Liver (tissue), 9 donors: Measurements from ENCODE around the gene P2RY12. TPM values are rescaled to one million over a fixed set of nuclear protein-coding genes. Genes with fewer than 3 reads are reported as not detected.

ENCODE experiments used
- DNase-seq: peaks from one replicate; pipeline ENCODE4 v3.0.0-alpha.2; 2017; ENCODE audit warnings: low spot score
- H3K27ac ChIP-seq, 2 donors: one replicate each; pipeline ENCODE4 v1.7.0; 2013; ENCODE audit warnings: inconsistent platforms in 2 of 2, low read length in 2 of 2, control low read depth in 1 of 2, low read depth in 1 of 2, mild to moderate bottlenecking in 1 of 2
- H3K27me3 ChIP-seq, 4 donors: one replicate each; pipeline versions ENCODE4 v1.6.1 to v1.7.0; 2013; ENCODE audit warnings: low read length in 3 of 4, inconsistent platforms in 1 of 4, mild to moderate bottlenecking in 1 of 4, moderate library complexity in 1 of 4; ENCODE audit not compliant: control insufficient read depth in 4 of 4, insufficient read depth in 4 of 4
- H3K36me3 ChIP-seq, 4 donors: one replicate each; pipeline versions ENCODE4 v1.6.1 to v1.7.0; 2013; ENCODE audit warnings: low read length in 3 of 4, mild to moderate bottlenecking in 3 of 4, low read depth in 1 of 4, moderate library complexity in 1 of 4; ENCODE audit not compliant: control insufficient read depth in 4 of 4, insufficient read depth in 3 of 4
- H3K4me1 ChIP-seq, 4 donors: one replicate each; pipeline versions ENCODE4 v1.6.1 to v1.7.0; 2013; ENCODE audit warnings: low read length in 3 of 4, mild to moderate bottlenecking in 3 of 4, moderate library complexity in 1 of 4; ENCODE audit not compliant: control insufficient read depth in 4 of 4, insufficient read depth in 4 of 4
- H3K4me3 ChIP-seq, 3 donors: one replicate each; pipeline versions ENCODE4 v1.6.1 to v1.7.0; 2013; ENCODE audit warnings: low read length in 3 of 3, control low read depth in 1 of 3, low read depth in 1 of 3, mild to moderate bottlenecking in 1 of 3
- H3K9ac ChIP-seq, 2 donors: one replicate each; pipeline ENCODE4 v1.7.0; 2013; ENCODE audit warnings: low read length in 2 of 2, mild to moderate bottlenecking in 2 of 2, moderate library complexity in 2 of 2, control low read depth in 1 of 2, low read depth in 1 of 2
- H3K9me3 ChIP-seq, 4 donors: one replicate each; pipeline versions ENCODE4 v1.6.1 to v1.7.0; 2013; ENCODE audit warnings: low read length in 3 of 4; ENCODE audit not compliant: control insufficient read depth in 4 of 4
- ATF3 ChIP-seq: IDR thresholded peaks from 2 replicates; pipeline ENCODE4 v1.6.1; 2016; ENCODE audit warnings: antibody characterized with exemption
- CTCF ChIP-seq: fragments of 150-350 bp; IDR thresholded peaks from 2 replicates; pipeline ENCODE4 v1.5.1; 2017; ENCODE audit warnings: improper control_type of control experiment, low read depth, low read length; ENCODE audit not compliant: missing input control
- EGR1 ChIP-seq, 2 donors: IDR thresholded peaks; 2 replicates each; pipeline ENCODE4 v1.6.1; 2016 to 2018; ENCODE audit warnings: antibody characterized with exemption in 2 of 2, low read depth in 2 of 2
- FOXA2 ChIP-seq: IDR thresholded peaks from 2 replicates; pipeline ENCODE4 v1.6.1; 2016; ENCODE audit warnings: antibody characterized with exemption
- GABPA ChIP-seq, 2 donors: IDR thresholded peaks in 1 of 2; conservative IDR thresholded peaks in 1 of 2; 2 replicates each; pipeline ENCODE4 v1.6.1; 2016; ENCODE audit warnings: antibody characterized with exemption in 2 of 2, mild to moderate bottlenecking in 1 of 2, moderate library complexity in 1 of 2
- MAX ChIP-seq: IDR thresholded peaks from 2 replicates; pipeline ENCODE4 v1.6.1; 2016; ENCODE audit warnings: antibody characterized with exemption
- NR2F2 ChIP-seq: IDR thresholded peaks from 2 replicates; pipeline ENCODE4 v1.6.1; 2016; ENCODE audit warnings: antibody characterized with exemption
- RAD21 ChIP-seq, 2 donors: IDR thresholded peaks; 2 replicates each; pipeline ENCODE4 v1.6.1; 2016; ENCODE audit warnings: antibody characterized with exemption in 2 of 2, mild to moderate bottlenecking in 2 of 2
- REST ChIP-seq: IDR thresholded peaks from 2 replicates; pipeline ENCODE4 v1.6.1; 2016; ENCODE audit warnings: antibody characterized with exemption, mild to moderate bottlenecking
- RXRA ChIP-seq, 2 donors: IDR thresholded peaks; 2 replicates each; pipeline ENCODE4 v1.6.1; 2017 to 2018; ENCODE audit warnings: antibody characterized with exemption in 2 of 2, mild to moderate bottlenecking in 1 of 2
- SP1 ChIP-seq: IDR thresholded peaks from 2 replicates; pipeline ENCODE4 v1.6.1; 2018; ENCODE audit warnings: antibody characterized with exemption, mild to moderate bottlenecking
- ZBTB33 ChIP-seq: IDR thresholded peaks from 2 replicates; pipeline ENCODE4 v1.6.1; 2016; ENCODE audit warnings: antibody characterized with exemption
- WGBS: extraction: QIAGEN DNeasy Blood & Tissue Kit; methylation state at CpG from one replicate; pipeline ENCODE4 v1.1.7; 2013; 5-methylcytosine and 5-hydroxymethylcytosine counted together
- polyA plus RNA-seq, 2 donors: library from polyadenylated mRNA; stranded (reverse) in 1 of 2; unstranded in 1 of 2; fragments of 200-250 nt in 1 of 2; fragments of >200 nt in 1 of 2; fragmentation: Nextera tagmentation in 1 of 2; extraction: Ambion mirVana in 1 of 2; gene quantifications; one replicate each; pipeline versions ENCODE4 v1.2.1 to v1.2.3, GENCODE V29; 2013 to 2015
- total RNA-seq, 2 donors: library from RNA; depleted of rRNA; stranded (reverse); fragments of >200 nt; gene quantifications; one replicate each; pipeline ENCODE4 v1.2.3, GENCODE V29; 2014
- donor health status: healthy.
- donor health status: healthy.
- donor health status: healthy.
- donor health status: healthy.
- donor health status: healthy.

The P2RY12 gene
- total and polyA plus RNA-seq, 4 donors, result 0.43 to 2.8 (median 1.6) TPM

GRCh38 chr3:151327571-151328198 is 56.9 kb downstream of the P2RY12 start:
- peak overlapping the region in 1 of 3 donors; percentile 4 for H3K4me3 ChIP-seq
- H3K4me1 ChIP-seq, result no peaks in the 10 kb centered on the region
- H3K27ac ChIP-seq, result peak overlapping the region in 1 of 2 donors; percentile 13
- 9% methylated on average over 3 of the region's 3 CpGs for WGBS
- no peaks in the 10 kb centered on the region for H3K9me3 ChIP-seq
- no peaks in the 10 kb centered on the region for H3K27me3 ChIP-seq
- DNase-seq, result no peak
- TF ChIP-seq RAD21 (IDR thresholded peaks at IDR 0.05), result peak; percentile 49 to 52
- no peak for TF ChIP-seq RXRA (IDR thresholded peaks at IDR 0.05)
- no peak for TF ChIP-seq MAX
- peak; percentile 49 for TF ChIP-seq CTCF
- TF ChIP-seq GABPA (IDR thresholded peaks at IDR 0.05 in 1 of 2, conservative IDR thresholded peaks at IDR 0.05 in 1 of 2), result no peak
- no peak for TF ChIP-seq FOXA2
- TF ChIP-seq ZBTB33, result no peak
- no peak for TF ChIP-seq NR2F2
- no peaks in the 10 kb centered on the region for H3K36me3 ChIP-seq
- H3K9ac ChIP-seq, result no peak overlapping the region

GRCh38 chr3:151322511-151322910 is 62.0 kb downstream of the P2RY12 start:
- H3K27ac ChIP-seq, result no peak overlapping the region
- H3K9me3 ChIP-seq, result no peaks in the 10 kb centered on the region
- H3K4me3 ChIP-seq, result no peak overlapping the region
- no peak for DNase-seq
- H3K27me3 ChIP-seq, result no peaks in the 10 kb centered on the region
- H3K9ac ChIP-seq, result no peak overlapping the region
- TF ChIP-seq GABPA (IDR thresholded peaks at IDR 0.05 in 1 of 2, conservative IDR thresholded peaks at IDR 0.05 in 1 of 2) (no peak), NR2F2 (no peak), RAD21 (IDR thresholded peaks at IDR 0.05) (no peak)
- 75% methylated on average over 1 of the region's 1 CpG for WGBS
- no peaks in the 10 kb centered on the region for H3K4me1 ChIP-seq
- H3K36me3 ChIP-seq, result no peaks in the 10 kb centered on the region

- Histone ChIP-seq H3K9ac (no peak overlapping the region), H3K27ac (no peak overlapping the region), H3K36me3 (no peaks in the 10 kb centered on the region), H3K9me3 (no peaks in the 10 kb centered on the region), H3K4me1 (no peaks in the 10 kb centered on the region), H3K27me3 (no peaks in the 10 kb centered on the region), H3K4me3 (no peak overlapping the region)
- WGBS, result 59% methylated on average over 1 of the region's 1 CpG
- DNase-seq, result no peak
- TF ChIP-seq ATF3 (no peak), CTCF (no peak), RAD21 (IDR thresholded peaks at IDR 0.05) (no peak), EGR1 (IDR thresholded peaks at IDR 0.05; ENCODE audit: low read depth in 2 of 2) (no peak), GABPA (IDR thresholded peaks at IDR 0.05 in 1 of 2, conservative IDR thresholded peaks at IDR 0.05 in 1 of 2) (no peak), RXRA (IDR thresholded peaks at IDR 0.05) (no peak), REST (no peak), FOXA2 (no peak), MAX (no peak), SP1 (no peak)
These were observed 63.0 kb downstream of the P2RY12 start for GRCh38 chr3:151321526-151321925.
